ENCODE data around the gene CCDC93. TPM values are rescaled to one million over a fixed set of nuclear protein-coding genes. Genes with fewer than 3 reads are reported as not detected.

CCDC93 gene, protein sequence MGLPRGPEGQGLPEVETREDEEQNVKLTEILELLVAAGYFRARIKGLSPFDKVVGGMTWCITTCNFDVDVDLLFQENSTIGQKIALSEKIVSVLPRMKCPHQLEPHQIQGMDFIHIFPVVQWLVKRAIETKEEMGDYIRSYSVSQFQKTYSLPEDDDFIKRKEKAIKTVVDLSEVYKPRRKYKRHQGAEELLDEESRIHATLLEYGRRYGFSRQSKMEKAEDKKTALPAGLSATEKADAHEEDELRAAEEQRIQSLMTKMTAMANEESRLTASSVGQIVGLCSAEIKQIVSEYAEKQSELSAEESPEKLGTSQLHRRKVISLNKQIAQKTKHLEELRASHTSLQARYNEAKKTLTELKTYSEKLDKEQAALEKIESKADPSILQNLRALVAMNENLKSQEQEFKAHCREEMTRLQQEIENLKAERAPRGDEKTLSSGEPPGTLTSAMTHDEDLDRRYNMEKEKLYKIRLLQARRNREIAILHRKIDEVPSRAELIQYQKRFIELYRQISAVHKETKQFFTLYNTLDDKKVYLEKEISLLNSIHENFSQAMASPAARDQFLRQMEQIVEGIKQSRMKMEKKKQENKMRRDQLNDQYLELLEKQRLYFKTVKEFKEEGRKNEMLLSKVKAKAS
- 10 to 100 TPM; 38.9 to 58.7 (median 54.9) TPM for polyA plus RNA-seq (ENCODE audit: insufficient read length in 3 of 3)
- long read RNA-seq, donor 1, full-length matches to known transcripts = 2 of 2 reads
- long read RNA-seq, donor 1, partial matches to known transcripts = 0 of 2 reads
- long read RNA-seq, donor 1, other reads (novel, unspliced or antisense) = 0 of 2 reads
- long read RNA-seq, donor 2, partial matches to known transcripts = 5 of 5 reads
- long read RNA-seq, donor 2, other reads (novel, unspliced or antisense) = 0 of 5 reads
- long read RNA-seq, donor 3, full-length matches to known transcripts = 1 of 1 reads
- long read RNA-seq, donor 3, partial matches to known transcripts = 0 of 1 reads
- long read RNA-seq, donor 3, other reads (novel, unspliced or antisense) = 0 of 1 reads
- long read RNA-seq, donor 4, full-length matches to known transcripts = 1 of 1 reads
- long read RNA-seq, donor 4, partial matches to known transcripts = 0 of 1 reads
- long read RNA-seq, donor 4, other reads (novel, unspliced or antisense) = 0 of 1 reads
- long read RNA-seq, donor 5 = 0 reads
- long read RNA-seq, donor 6, full-length matches to known transcripts = 2 of 2 reads
- long read RNA-seq, donor 6, partial matches to known transcripts = 0 of 2 reads
- long read RNA-seq, donor 6, other reads (novel, unspliced or antisense) = 0 of 2 reads
- long read RNA-seq, donor 7 = 0 reads
- long read RNA-seq, donor 8 = 0 reads
- long read RNA-seq, donor 9 = 0 reads
- long read RNA-seq, donor 10, full-length matches to known transcripts = 2 of 2 reads
- long read RNA-seq, donor 10, partial matches to known transcripts = 0 of 2 reads
- long read RNA-seq, donor 10, other reads (novel, unspliced or antisense) = 0 of 2 reads
- long read RNA-seq, donor 11, full-length matches to known transcripts = 2 of 2 reads
- long read RNA-seq, donor 11, partial matches to known transcripts = 0 of 2 reads
- long read RNA-seq, donor 11, other reads (novel, unspliced or antisense) = 0 of 2 reads
- long read RNA-seq, donor 12, full-length matches to known transcripts = 3 of 3 reads
- long read RNA-seq, donor 12, partial matches to known transcripts = 0 of 3 reads
- long read RNA-seq, donor 12, other reads (novel, unspliced or antisense) = 0 of 3 reads
- long read RNA-seq, donor 13 = 0 reads
- long read RNA-seq, donor 14 = 0 reads
- long read RNA-seq, donor 15, full-length matches to known transcripts = 2 of 2 reads
- long read RNA-seq, donor 15, partial matches to known transcripts = 0 of 2 reads
- long read RNA-seq, donor 15, other reads (novel, unspliced or antisense) = 0 of 2 reads
- long read RNA-seq, donor 16, full-length matches to known transcripts = 1 of 1 reads
- long read RNA-seq, donor 16, partial matches to known transcripts = 0 of 1 reads
- long read RNA-seq, donor 16, other reads (novel, unspliced or antisense) = 0 of 1 reads

DNA sequence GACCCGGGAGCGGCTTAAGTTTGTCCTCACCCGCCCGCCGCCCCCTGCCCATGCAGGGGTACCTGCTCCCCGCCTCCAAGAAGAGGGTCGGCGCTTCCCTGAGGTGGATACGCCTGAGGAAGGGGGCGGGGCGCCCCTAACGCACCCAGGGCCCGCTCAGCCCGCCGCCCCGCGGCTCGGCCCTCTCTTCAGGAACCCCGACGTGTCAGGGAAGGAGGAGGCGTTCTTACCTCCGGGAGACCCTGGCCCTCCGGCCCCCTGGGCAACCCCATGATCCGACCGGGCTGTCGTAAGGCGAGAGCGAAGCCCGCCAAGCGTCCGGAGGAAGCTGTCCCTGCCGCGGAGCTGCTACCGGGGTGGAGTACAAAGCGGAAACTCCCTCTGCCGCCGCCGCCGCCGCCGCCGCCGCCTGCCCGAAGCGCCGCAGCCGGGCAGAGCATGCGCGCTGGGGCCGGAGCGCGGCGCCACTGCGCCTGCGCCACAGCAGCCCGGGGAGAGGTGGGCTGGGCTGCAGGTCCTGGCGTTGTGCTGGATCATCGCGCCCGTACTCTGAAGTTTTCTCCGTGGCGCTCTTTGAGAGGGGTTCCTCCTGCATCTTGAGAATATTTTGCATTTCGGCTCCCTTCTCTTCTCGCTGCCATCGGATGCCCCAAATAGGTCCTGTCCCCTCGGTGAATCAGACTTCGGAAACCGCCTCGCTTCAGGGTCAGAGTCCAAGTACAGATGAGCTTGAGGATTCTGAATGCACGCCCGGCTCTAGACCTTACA, at the start of gene CCDC93:
Gene CCDC93 (minus strand): TSS at position 347 of the 768 bp plus-strand sequence. CDS start 75 bp downstream, at position 272.
- DNase-seq = peak; percentile 85

DNA sequence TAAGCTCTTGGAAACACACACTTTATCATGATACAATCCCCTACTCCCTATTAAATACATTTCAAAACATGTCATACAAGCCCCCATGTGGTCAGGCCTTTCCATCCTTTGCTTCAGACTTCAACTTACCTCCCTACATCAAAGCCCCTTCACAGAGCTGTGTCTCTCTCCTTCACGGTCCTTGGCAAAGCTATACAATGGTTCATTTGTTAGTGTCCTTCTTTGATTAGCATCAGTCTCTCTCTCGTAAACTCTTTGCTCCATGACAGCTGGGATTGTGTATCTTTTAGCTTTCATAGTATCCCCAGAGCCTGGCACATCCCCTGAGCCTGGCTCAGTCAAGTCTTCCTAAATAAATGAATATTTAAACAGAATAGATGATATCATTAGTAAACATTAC, 48.8 kb upstream of the CCDC93 start:
- DNase-seq = no peak

DNA sequence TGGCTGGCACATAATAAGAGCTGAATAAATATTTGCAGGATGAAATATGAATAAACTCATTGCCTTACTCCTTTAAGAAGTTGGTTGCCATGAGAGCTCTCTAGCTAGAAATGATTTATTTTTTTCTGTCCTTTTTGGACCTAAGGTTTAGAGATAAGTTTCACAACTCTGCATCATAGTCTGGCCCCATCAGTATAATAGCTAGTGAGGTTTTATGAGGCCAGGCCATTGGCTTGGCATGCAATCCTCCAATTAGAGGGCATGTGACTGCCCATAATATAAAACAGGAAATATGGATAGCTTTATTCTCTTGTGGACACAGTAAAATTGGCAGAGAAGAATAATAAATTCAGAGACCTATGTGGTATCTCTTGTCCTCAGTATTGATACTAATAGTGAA, 48.2 kb upstream of the CCDC93 start:
- DNase-seq = no peak

DNA sequence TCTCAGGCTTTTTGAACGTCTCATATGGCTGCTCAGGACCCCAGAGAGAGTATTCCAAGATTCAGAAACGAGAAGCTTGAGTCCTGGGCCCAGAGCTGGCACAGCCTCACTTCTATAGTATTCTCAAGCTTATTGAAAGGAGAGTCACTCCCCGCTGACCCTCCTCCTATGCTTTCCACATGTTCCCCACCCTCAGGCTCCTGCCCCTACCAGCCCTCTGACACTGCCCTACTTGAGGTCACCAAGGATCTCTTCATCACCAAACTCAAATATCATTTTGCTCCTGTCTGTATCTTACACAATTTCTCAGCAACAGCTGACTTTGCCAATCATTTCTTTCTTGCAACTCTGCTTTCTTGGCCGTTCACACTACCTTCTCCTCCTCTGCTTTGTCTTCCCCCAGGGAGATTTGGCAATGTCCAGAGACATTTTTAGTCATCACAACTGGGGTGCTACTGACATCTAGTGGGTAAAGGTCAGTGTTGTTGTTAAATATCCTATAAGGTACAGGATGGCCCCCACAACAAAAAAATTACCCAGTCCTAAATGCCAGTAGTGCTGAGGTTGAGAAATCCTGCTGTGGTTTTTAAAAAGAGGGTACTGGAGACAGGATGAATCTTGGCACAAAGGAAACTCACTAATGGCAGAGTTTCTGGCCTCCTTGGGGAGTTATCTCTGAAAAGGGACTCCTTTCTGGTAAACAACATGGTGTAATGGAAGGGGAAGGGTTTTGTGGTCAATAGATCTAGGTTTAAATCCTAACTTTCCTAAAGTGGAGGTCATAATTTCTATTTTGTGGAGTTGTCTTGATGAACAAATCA, 47.5 kb upstream of the CCDC93 start:
- DNase-seq = no peak

DNA sequence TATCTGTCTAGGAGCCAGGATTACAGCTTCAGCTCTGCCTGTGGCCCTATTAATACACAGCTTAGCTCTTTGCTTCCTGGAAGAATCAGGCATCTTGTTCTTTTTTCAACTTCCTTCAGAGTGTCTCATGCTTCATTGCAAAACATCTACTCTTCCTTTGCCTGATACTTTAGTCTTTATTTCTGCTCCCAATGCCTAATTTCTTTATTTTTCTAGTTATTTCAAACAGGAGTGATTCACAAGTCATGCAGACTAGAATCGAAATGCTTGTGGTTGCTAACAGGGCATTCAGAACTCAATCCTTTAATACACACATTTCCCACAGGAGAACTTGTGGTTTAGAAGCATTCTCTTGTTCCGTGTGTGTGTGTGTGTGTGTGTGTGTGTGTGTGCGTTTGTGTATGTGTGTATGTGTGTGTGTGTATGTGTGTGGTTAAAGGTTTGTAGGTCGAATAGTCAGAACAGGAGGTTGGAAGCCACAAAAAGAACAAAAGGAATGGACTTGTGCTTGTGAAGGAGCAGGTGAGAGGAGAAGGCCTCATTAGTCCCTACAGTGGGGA, 46.1 kb upstream of the CCDC93 start:
- DNase-seq = no peak

DNA sequence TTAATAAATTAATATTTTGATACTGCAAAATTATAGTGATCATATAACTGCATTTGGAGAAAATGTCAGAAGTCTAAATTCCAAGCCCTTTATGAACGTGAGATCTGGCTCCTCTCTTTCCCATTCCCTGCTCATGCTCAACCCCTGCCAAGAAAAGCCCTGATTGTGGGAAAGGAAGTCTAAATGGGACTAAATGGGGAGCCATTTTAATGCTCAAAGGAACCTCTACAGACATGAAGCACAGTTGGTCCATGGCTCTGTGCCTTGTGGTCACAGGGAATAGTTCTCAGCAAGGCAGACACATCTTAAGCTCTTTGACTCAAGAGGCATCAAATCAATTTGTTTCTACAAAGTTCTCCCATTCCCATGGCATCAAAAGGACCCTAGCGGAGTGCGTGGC, 45.1 kb upstream of the CCDC93 start:
- DNase-seq = no peak

DNA sequence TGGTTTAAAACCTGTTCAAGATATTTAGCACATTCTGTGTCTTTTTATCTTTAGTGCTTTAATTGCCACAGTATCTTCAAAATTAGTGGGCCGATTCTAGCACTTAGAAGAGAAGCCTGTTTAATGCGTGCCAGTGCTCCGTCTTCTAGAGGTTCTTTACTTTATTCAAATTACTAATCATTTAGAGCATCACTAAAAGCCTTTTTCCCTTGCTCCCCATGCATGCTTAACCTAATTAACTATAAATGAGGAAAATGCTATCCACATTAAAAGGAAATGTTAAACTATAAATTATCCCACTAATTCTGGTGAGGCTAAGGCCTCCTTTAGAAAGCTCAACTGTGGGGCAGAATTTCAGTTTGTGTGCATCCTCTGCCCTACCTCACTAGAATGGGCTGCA, 42.9 kb upstream of the CCDC93 start:
- no peak for DNase-seq

DNA sequence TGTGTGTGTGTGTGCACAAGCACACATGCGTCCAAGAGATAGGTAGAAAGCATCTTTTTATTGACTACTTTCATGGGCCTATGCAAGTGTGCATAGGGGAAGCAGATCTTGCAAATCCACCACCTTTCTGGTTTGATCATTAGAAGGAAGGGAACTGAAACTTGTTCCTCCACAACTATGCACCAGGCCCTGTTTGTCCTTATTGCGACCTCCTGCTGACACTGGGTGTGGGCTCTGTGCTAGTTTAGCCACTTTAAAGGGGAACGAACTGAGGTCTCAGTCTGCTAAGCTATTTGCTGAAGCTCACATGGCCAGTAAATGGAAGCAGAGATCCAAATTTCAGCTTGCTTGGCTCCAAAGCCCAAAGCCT, 42.3 kb upstream of the CCDC93 start:
- DNase-seq = no peak

DNA sequence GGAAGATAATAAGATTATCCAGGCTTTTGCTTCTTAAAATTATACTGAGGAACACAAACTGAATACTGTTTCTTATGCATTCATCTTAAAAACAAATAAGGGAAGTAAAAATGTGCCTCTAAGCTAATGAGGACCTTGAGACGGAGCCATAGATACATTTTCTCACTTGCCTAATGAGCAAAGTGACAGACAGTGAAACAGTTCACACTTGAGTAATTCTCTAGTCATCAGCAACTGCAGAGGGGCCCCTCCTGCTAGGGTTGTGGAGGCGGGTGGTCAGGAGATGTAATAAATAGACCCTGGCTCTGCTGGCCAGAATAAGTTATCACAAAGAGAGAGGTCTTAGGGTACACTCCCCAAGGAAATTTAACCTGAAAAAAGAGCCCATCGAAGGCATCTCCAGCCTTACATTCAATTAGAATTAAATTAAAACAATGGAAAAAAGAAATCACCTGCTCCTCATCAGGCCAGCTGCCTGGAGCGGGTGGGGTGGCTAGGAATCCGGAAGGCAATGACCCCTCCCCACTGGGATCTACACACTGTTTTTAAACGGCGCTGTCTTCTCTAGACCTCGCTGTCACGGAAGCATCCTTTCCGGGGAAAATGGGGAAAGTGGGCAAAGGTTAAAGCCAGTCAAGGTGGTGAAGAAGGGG, 41.8 kb upstream of the CCDC93 start:
- no peak for DNase-seq

DNA sequence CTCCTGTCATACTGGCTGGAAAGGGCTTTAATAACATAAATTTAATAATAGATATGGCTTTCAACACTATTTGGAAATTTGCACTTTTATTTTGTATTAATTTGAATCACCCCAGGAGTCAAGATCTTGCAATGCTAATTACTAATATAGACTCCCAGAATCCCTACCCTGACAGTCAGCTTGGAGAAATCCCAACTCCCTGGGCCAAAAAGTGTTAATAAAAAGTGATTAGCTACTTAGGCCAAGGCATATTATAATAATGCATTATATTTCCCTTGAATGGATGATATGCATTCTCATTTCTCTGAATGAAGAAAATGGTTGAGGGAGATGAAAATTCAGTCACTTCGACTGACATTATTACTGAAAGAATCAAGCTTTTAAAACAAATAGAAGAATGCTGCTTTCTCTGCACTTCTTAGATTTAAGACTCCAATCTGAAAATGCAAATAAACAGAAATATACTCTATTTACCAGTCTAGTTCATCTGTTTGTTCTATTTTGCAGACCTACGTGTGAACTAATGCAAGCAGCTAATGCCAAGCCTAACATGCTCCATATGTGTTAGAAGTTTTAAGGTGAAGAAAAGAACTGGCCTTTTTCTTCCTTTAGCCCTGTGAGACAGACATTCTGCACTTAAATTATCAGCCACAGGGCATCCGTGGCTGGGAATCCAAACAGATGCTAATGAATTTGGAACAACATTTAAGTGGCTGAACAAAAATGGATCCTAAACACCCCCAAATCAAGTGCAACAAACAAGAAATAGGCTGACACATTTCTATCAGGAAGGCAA, 40.5 kb upstream of the CCDC93 start:
- no peak for DNase-seq

DNA sequence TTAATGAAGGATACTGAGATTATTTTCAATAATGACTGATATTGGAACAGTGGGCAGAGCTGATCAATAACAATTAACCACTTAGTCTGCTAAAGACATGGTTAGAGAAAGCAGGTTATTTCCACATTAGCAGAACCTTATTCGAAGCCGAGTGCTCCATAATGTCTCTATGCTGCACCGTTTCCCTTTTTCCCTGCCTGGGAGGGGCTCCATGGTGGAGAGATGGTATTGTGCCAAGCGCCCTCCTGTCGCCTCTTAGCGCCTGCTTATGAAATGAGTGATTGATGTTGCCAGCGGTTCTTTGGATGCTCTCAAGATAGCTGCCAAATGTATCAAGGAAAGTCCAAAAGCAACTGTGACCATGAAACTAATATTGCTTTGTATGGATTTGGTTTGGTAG, 39.8 kb upstream of the CCDC93 start:
- no peak for DNase-seq

DNA sequence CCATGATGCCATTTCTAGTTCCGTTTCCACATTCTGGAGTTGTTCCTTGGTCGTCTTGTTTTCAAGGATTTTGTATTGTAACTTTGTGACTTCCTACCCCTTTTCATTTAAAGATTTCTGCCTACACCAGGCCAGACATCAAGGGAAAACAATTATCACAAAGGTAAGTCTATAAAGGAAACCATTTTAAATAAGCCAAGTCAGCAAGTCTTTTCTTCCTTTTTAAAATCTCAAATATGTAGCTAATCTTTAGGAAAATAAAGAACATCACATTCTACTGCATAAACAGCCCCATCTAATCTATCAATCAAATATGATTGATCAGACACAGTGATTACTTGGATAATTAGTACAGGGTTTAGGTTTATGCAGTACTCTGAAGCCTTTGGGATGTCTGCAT, 38.6 kb upstream of the CCDC93 start:
- DNase-seq = no peak

DNA sequence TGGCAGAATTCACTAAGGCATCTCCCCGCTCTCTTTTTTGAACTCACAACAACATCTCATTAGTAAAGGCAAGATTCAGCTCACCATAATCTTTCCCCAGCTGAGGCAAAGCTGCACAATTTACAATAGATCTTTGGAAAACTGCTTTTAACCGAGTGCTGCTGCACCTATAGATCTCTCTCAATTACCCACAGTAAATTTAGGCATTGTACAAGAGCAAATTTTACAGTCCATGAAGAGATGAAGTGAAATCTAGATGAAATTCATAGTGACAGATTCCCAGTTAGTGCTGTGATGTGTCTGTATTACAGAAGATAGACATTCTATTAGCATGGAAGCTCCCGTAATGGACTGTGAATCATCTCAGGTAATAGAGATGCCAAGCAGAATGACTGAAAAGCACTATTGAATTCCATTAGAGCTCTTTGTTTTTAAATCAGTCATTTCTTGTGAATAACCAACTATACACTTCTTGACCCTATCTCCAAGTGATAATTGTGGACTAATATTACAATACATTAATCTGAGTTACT, 38.0 kb upstream of the CCDC93 start:
- DNase-seq = no peak

DNA sequence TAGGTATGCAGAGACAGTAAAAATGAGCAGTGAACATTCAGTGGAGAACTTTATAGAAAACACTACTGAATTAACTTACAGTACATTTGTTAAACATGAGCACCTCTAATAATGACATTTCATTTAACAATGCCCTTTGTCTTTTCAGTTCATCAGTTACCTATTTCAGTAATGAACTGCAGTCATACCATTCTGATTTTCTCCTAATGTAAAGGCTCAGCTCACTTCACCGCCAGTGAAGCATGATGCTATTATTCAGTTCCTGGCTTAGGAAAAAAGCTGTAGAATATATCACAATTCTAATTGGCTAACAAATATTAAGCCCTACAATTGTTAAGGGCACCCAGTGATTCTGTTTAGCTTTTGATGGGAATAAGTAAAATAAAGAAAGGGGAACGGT, 37.1 kb upstream of the CCDC93 start:
- no peak for DNase-seq

DNA sequence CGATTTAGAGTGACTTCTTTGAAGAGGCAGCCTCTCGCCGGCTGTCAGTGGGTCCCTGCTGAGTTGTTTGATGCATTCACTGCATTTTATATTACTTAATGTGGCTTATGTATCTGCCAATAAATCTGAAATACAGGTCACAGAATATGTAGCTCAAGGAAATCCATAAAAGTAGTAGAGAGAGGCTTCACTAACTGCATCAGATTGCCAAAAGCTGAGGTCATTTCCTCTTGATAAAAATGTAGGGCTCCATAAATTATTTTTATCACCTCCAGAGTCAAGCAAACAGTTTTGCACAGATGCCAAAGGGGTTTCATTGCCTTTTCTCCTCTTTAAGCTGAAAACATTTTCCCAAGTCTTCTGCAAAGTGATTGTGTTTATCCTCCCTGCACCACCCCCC, 36.5 kb upstream of the CCDC93 start:
- DNase-seq = peak; percentile 60

DNA sequence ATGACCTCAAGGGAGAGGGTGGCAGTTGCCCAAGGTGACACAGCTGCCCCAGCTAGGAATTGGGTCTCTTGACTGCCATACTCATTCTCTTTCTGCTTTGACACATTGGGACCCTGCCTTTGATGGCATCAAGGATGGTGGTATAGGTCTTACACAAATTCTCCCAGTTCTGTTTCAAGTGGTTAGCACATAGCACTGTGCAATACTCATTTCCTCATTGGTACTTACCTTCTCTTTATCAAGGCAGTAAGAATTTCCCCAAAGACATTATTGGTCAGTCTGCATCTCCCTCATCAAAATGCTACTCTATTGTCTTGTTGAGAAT, 35.9 kb upstream of the CCDC93 start:
- DNase-seq = no peak
